22Rv1 (cell line): Measurements from ENCODE around the gene NOS1AP.

Experiments
- H3K27ac ChIP-seq: fragments of 450-650 bp; 2 replicates; pipeline ENCODE4 v1.5.1; 2017
- CTCF ChIP-seq: fragments of 450-650 bp; IDR thresholded peaks from 2 replicates; pipeline ENCODE4 v1.5.1; 2017; ENCODE audit warnings: mild to moderate bottlenecking
- ZFX ChIP-seq: fragments of 450-650 bp; IDR thresholded peaks from 2 replicates; pipeline ENCODE4 v1.6.1; 2017; ENCODE audit warnings: antibody characterized with exemption, borderline replicate concordance

NOS1AP gene

DNA sequence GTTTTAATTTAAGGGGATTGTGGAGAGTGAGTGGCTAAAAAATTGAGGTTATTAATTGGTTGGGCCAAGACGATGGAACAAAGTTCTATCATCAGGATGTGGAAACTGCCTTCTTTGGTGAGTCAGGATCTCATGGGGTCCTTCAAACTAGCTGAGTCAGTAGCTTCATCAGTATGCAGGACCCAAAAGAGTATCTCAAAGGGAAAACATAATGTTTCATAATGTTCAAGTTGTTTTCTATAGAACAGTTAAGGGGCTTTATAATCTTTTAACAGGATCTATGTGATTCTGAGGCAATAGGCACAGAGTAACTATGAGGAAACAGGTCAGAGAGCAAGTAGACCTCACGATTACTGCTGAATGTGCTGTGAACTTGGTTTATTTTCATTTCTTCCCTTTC is 42.6 kb upstream of the NOS1AP start:
- TF ChIP-seq ZFX: no peak
- no peak for TF ChIP-seq CTCF
- no peak overlapping the region for H3K27ac ChIP-seq

- TF ChIP-seq CTCF (no peak), ZFX (no peak)
- H3K27ac ChIP-seq: no peak overlapping the region
These were observed 40.8 kb upstream of the NOS1AP start for GRCh38 chr1:162028726-162029125.

- H3K27ac ChIP-seq: no peak overlapping the region
- TF ChIP-seq CTCF (no peak), ZFX (no peak)
These were observed 40.3 kb upstream of the NOS1AP start for GRCh38 chr1:162029157-162029556.

DNA sequence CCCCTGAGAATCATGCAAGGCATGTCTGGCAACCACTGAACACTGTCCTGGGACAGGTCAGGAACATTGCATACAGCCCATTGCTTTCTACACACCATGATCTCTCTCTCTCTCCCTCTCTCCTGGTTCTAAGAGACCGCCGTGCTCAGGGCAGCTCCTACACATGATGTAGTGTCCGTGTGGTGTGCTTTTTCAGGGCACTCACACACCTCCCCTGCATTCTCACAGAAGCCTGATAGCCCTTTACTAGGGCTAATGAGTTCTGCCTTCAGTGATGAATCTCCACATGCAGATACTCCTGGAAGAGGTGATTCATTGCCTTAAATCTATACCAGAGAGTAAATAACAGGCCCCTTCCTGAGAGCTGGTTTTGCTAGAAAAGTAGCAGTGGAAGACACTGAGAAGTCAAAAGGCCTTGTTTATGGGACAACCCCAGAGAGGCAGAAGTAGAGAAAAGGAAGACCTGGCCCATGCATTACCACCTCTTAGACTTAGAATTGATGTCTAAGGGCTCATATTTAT is 38.7 kb upstream of the NOS1AP start:
- H3K27ac ChIP-seq: no peak overlapping the region
- TF ChIP-seq CTCF: no peak
- TF ChIP-seq ZFX: no peak

DNA sequence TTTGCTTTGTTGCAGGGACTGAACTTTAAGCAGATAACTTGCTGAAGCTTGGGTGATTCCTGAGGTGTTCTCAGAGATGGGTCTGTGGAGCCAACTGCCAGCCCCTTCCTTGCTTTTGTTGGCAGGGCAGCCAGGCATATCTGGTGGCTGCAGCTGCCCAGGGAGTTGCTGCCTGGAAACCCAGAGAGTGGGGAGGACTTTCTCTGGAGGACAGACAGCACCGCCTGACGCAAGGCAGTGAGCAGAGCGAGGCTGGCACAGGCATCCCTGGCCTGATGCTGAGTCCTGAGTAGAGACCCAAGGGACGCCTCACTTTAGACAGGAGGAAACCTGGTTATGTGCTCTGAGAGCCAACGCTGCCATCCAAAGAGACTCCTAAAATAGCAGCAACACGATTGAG is 36.1 kb upstream of the NOS1AP start:
- TF ChIP-seq CTCF (no peak), ZFX (no peak)
- no peak overlapping the region for H3K27ac ChIP-seq

DNA sequence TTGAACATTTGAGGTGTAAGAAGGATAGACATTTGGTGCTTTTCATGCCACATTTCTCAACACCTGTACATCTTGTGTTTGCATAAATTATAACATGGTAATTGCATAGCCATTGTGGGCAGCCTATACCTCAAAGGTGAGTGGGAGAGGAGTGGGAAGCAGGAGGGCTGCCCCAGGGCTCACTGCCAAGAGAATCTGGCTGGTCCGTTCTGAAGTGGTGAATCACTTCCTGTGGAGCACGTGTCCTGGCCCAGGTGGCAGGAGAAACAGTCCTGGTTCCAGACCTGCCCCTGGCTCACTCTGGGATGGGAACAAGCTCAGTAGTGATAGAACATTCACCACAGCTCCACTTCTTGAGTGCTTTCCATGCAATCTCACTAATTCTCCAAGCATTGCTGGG is 34.2 kb upstream of the NOS1AP start:
- no peak for TF ChIP-seq CTCF
- TF ChIP-seq ZFX: no peak

DNA sequence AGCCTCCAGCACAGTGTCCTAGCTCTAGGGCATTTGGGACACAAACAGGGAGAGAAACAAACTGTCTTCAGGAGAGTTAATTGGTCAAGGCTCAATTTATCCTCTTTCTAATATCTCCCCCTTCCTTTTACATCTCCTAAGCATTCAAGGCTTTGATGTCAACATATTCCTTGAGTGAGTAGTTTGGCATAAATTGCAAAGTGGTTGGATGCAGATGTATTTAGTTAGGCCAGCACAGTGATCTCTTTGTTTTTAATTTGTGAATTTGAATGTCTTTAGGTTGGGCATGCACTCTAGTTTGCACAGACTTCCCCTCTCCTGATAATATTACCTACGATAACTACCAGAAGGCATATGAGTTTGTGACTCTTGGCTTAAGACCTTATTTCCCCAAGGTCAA is 33.3 kb upstream of the NOS1AP start:
- H3K27ac ChIP-seq: no peak overlapping the region
- no peak for TF ChIP-seq ZFX
- TF ChIP-seq CTCF: no peak

More for the DNA sequence above, 34.2 kb upstream of the NOS1AP start:
- H3K27ac ChIP-seq: no peak overlapping the region
